Liver (tissue), 9 donors: ENCODE data around the gene MOCS3. TPM values are rescaled to one million over a fixed set of nuclear protein-coding genes. Genes with fewer than 3 reads are reported as not detected.

Experiments
- DNase-seq: peaks from one replicate; pipeline ENCODE4 v3.0.0-alpha.2; 2017; ENCODE audit warnings: low spot score
- H3K27ac ChIP-seq, 2 donors: one replicate each; pipeline ENCODE4 v1.7.0; 2013; ENCODE audit warnings: inconsistent platforms in 2 of 2, low read length in 2 of 2, control low read depth in 1 of 2, low read depth in 1 of 2, mild to moderate bottlenecking in 1 of 2
- H3K27me3 ChIP-seq, 4 donors: one replicate each; pipeline versions ENCODE4 v1.6.1 to v1.7.0; 2013; ENCODE audit warnings: low read length in 3 of 4, inconsistent platforms in 1 of 4, mild to moderate bottlenecking in 1 of 4, moderate library complexity in 1 of 4; ENCODE audit not compliant: control insufficient read depth in 4 of 4, insufficient read depth in 4 of 4
- H3K36me3 ChIP-seq, 4 donors: one replicate each; pipeline versions ENCODE4 v1.6.1 to v1.7.0; 2013; ENCODE audit warnings: low read length in 3 of 4, mild to moderate bottlenecking in 3 of 4, low read depth in 1 of 4, moderate library complexity in 1 of 4; ENCODE audit not compliant: control insufficient read depth in 4 of 4, insufficient read depth in 3 of 4
- H3K4me1 ChIP-seq, 4 donors: one replicate each; pipeline versions ENCODE4 v1.6.1 to v1.7.0; 2013; ENCODE audit warnings: low read length in 3 of 4, mild to moderate bottlenecking in 3 of 4, moderate library complexity in 1 of 4; ENCODE audit not compliant: control insufficient read depth in 4 of 4, insufficient read depth in 4 of 4
- H3K4me3 ChIP-seq, 3 donors: one replicate each; pipeline versions ENCODE4 v1.6.1 to v1.7.0; 2013; ENCODE audit warnings: low read length in 3 of 3, control low read depth in 1 of 3, low read depth in 1 of 3, mild to moderate bottlenecking in 1 of 3
- H3K9ac ChIP-seq, 2 donors: one replicate each; pipeline ENCODE4 v1.7.0; 2013; ENCODE audit warnings: low read length in 2 of 2, mild to moderate bottlenecking in 2 of 2, moderate library complexity in 2 of 2, control low read depth in 1 of 2, low read depth in 1 of 2
- H3K9me3 ChIP-seq, 4 donors: one replicate each; pipeline versions ENCODE4 v1.6.1 to v1.7.0; 2013; ENCODE audit warnings: low read length in 3 of 4; ENCODE audit not compliant: control insufficient read depth in 4 of 4
- ATF3 ChIP-seq: IDR thresholded peaks from 2 replicates; pipeline ENCODE4 v1.6.1; 2016; ENCODE audit warnings: antibody characterized with exemption
- CTCF ChIP-seq: fragments of 150-350 bp; IDR thresholded peaks from 2 replicates; pipeline ENCODE4 v1.5.1; 2017; ENCODE audit warnings: improper control_type of control experiment, low read depth, low read length; ENCODE audit not compliant: missing input control
- EGR1 ChIP-seq, 2 donors: IDR thresholded peaks; 2 replicates each; pipeline ENCODE4 v1.6.1; 2016 to 2018; ENCODE audit warnings: antibody characterized with exemption in 2 of 2, low read depth in 2 of 2
- FOXA2 ChIP-seq: IDR thresholded peaks from 2 replicates; pipeline ENCODE4 v1.6.1; 2016; ENCODE audit warnings: antibody characterized with exemption
- JUND ChIP-seq, 2 donors: IDR thresholded peaks; 2 replicates each; pipeline ENCODE4 v1.6.1; 2016; ENCODE audit warnings: antibody characterized with exemption in 2 of 2
- NR2F2 ChIP-seq: IDR thresholded peaks from 2 replicates; pipeline ENCODE4 v1.6.1; 2016; ENCODE audit warnings: antibody characterized with exemption
- REST ChIP-seq: IDR thresholded peaks from 2 replicates; pipeline ENCODE4 v1.6.1; 2016; ENCODE audit warnings: antibody characterized with exemption, mild to moderate bottlenecking
- RXRA ChIP-seq, 2 donors: IDR thresholded peaks; 2 replicates each; pipeline ENCODE4 v1.6.1; 2017 to 2018; ENCODE audit warnings: antibody characterized with exemption in 2 of 2, mild to moderate bottlenecking in 1 of 2
- SP1 ChIP-seq: IDR thresholded peaks from 2 replicates; pipeline ENCODE4 v1.6.1; 2018; ENCODE audit warnings: antibody characterized with exemption, mild to moderate bottlenecking
- YY1 ChIP-seq: IDR thresholded peaks from 2 replicates; pipeline ENCODE4 v1.6.1; 2016; ENCODE audit warnings: antibody characterized with exemption, mild to moderate bottlenecking
- ZBTB33 ChIP-seq: IDR thresholded peaks from 2 replicates; pipeline ENCODE4 v1.6.1; 2016; ENCODE audit warnings: antibody characterized with exemption
- whole genome bisulfite sequencing: extraction: QIAGEN DNeasy Blood & Tissue Kit; methylation state at CpG from one replicate; pipeline ENCODE4 v1.1.7; 2013; 5-methylcytosine and 5-hydroxymethylcytosine counted together
- polyA plus RNA-seq, 2 donors: library from polyadenylated mRNA; stranded (reverse) in 1 of 2; unstranded in 1 of 2; fragments of 200-250 nt in 1 of 2; fragments of >200 nt in 1 of 2; fragmentation: Nextera tagmentation in 1 of 2; extraction: Ambion mirVana in 1 of 2; gene quantifications; one replicate each; pipeline versions ENCODE4 v1.2.1 to v1.2.3, GENCODE V29; 2013 to 2015
- total RNA-seq, 2 donors: library from RNA; depleted of rRNA; stranded (reverse); fragments of >200 nt; gene quantifications; one replicate each; pipeline ENCODE4 v1.2.3, GENCODE V29; 2014
- TF ChIP-seq, protein P1 (sequence below): IDR thresholded peaks from 2 replicates; pipeline ENCODE4 v1.6.1; 2016; ENCODE audit warnings: antibody characterized with exemption
- donor health status: healthy.
- donor health status: healthy.
- donor health status: healthy.
- donor health status: healthy.
- donor health status: healthy.

MOCS3 gene
- total and polyA plus RNA-seq, 4 donors = 1.7 to 4.3 (median 3.2) TPM

GRCh38 chr20:50932691-50933280, 25.8 kb upstream of the MOCS3 start (continued):
- TF ChIP-seq, protein P1, sequence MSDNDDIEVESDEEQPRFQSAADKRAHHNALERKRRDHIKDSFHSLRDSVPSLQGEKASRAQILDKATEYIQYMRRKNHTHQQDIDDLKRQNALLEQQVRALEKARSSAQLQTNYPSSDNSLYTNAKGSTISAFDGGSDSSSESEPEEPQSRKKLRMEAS = no peak
- TF ChIP-seq JUND (IDR thresholded peaks at IDR 0.05) (no peak), REST (no peak), SP1 (no peak)

GRCh38 chr20:50933589-50933988, 25.0 kb upstream of the MOCS3 start:
- H3K27me3 ChIP-seq = no peaks in the 10 kb centered on the region
- H3K4me3 ChIP-seq = no peak overlapping the region
- no peak for DNase-seq
- H3K27ac ChIP-seq = no peak overlapping the region
- H3K9ac ChIP-seq = no peak overlapping the region
- H3K9me3 ChIP-seq = no peaks in the 10 kb centered on the region
- TF ChIP-seq ATF3 = no peak
- TF ChIP-seq NR2F2 = no peak
- no peak for TF ChIP-seq EGR1 (IDR thresholded peaks at IDR 0.05; ENCODE audit: low read depth in 2 of 2)
- TF ChIP-seq RXRA (IDR thresholded peaks at IDR 0.05) = no peak
- no peak for TF ChIP-seq ZBTB33
- TF ChIP-seq FOXA2 = no peak
- no peak for TF ChIP-seq REST
- TF ChIP-seq YY1 = no peak
- TF ChIP-seq SP1 = no peak
- TF ChIP-seq, protein P1 = no peak
- no peak for TF ChIP-seq CTCF
- TF ChIP-seq JUND (IDR thresholded peaks at IDR 0.05) = no peak
- H3K36me3 ChIP-seq = peaks cover 1 to 29% (median 24%) of the 10 kb centered on the region in 4 donors
- H3K4me1 ChIP-seq = peaks cover 0 to 21% (median 14%) of the 10 kb centered on the region in 4 donors
- whole genome bisulfite sequencing = 99% methylated on average over 1 of the region's 1 CpG
